Spinal cord (tissue), 10 donors: Measurements from ENCODE around the gene GMDS. TPM values are rescaled to one million over a fixed set of nuclear protein-coding genes. Genes with fewer than 3 reads are reported as not detected.

ENCODE experiments used
- DNase-seq, 6 donors: peaks; one replicate each; pipeline versions ENCODE4 v3.0.0 to v3.0.0-alpha.2; 2013 to 2015; ENCODE audit warnings: low spot score in 6 of 6, low read depth in 4 of 6
- H3K27ac ChIP-seq: one replicate; pipeline ENCODE4 v1.5.1; 2013; ENCODE audit warnings: low read depth, low read length, control low read depth
- H3K27me3 ChIP-seq: one replicate; pipeline ENCODE4 v1.6.1; 2013; ENCODE audit warnings: low read length; ENCODE audit not compliant: control insufficient read depth, insufficient read depth
- H3K36me3 ChIP-seq: one replicate; pipeline ENCODE4 v1.6.1; 2013; ENCODE audit warnings: low read length; ENCODE audit not compliant: control insufficient read depth, insufficient read depth
- H3K4me1 ChIP-seq: one replicate; pipeline ENCODE4 v1.6.1; 2013; ENCODE audit warnings: low read length; ENCODE audit not compliant: control insufficient read depth, insufficient read depth
- H3K4me3 ChIP-seq: one replicate; pipeline ENCODE4 v1.5.1; 2013; ENCODE audit warnings: low read depth, low read length, control low read depth
- H3K9me3 ChIP-seq: one replicate; pipeline ENCODE4 v1.6.1; 2013; ENCODE audit warnings: low read length; ENCODE audit not compliant: control insufficient read depth, insufficient read depth
- WGBS: methylation state at CpG from one replicate; pipeline ENCODE4 v1.1.5; 2013; ENCODE audit warnings: missing lambda C conversion rate; ENCODE audit not compliant: insufficient coverage; 5-methylcytosine and 5-hydroxymethylcytosine counted together
- polyA plus RNA-seq, 2 donors: library from polyadenylated mRNA; unstranded; fragments of 120-200 nt; gene quantifications; one replicate each; pipeline ENCODE4 v1.2.1, GENCODE V29; 2013; ENCODE audit not compliant: insufficient read length in 2 of 2
- total RNA-seq, 2 donors: library from RNA; depleted of rRNA in 1 of 2; stranded (reverse); fragments of 120-200 nt in 1 of 2; fragments of >200 nt in 1 of 2; gene quantifications; one replicate each; pipeline versions ENCODE4 v1.2.3 to v1.2.4, GENCODE V29; 2013 to 2014
- donor health status: healthy.

Gene GMDS
- total and polyA plus RNA-seq, 4 donors, result 35.3 to 87.4 (median 49.6) TPM

DNA sequence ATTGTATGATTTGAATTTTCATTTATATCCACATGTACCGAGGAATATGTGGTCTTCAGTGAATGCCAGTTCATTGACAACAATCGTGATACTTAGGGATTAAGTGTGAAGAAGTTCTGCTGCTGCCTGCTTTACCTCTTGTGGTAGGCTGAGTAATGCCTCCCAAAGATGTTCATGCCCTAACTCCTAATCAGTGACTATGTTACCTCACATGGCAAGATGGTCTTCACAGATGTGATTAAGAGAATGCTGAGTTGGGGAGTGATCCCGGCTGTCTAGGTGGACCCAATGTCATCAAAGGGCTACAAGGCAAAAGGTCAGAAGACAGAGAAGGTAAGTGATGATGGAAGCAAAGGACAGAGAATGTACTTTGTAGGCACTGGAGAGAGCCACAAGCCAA is 454.7 kb downstream of the GMDS start:
- Histone ChIP-seq H3K4me3 (no peak overlapping the region), H3K27me3 (peaks cover 3% of the 10 kb centered on the region), H3K4me1 (no peaks in the 10 kb centered on the region), H3K27ac (no peak overlapping the region), H3K36me3 (no peaks in the 10 kb centered on the region), H3K9me3 (no peaks in the 10 kb centered on the region)
- DNase-seq, result no peak
- WGBS, result 88% methylated on average over 1 of the region's 3 CpGs

- H3K36me3 ChIP-seq, result no peaks in the 10 kb centered on the region
- H3K27ac ChIP-seq, result no peak overlapping the region
- H3K4me1 ChIP-seq, result no peaks in the 10 kb centered on the region
- no peaks in the 10 kb centered on the region for H3K9me3 ChIP-seq
- no peaks in the 10 kb centered on the region for H3K27me3 ChIP-seq
- no peak overlapping the region for H3K4me3 ChIP-seq
- DNase-seq, result no peak
- WGBS, result 94% methylated on average over 3 of the region's 4 CpGs
Measured at GRCh38 chr6:1789092-1789491, 456.3 kb downstream of the GMDS start.

- H3K4me1 ChIP-seq, result no peaks in the 10 kb centered on the region
- H3K4me3 ChIP-seq, result no peak overlapping the region
- no peaks in the 10 kb centered on the region for H3K36me3 ChIP-seq
- no peaks in the 10 kb centered on the region for H3K9me3 ChIP-seq
- 86% methylated on average over 8 of the region's 8 CpGs for WGBS
- no peak for DNase-seq
- H3K27me3 ChIP-seq, result no peaks in the 10 kb centered on the region
- H3K27ac ChIP-seq, result peak overlapping the region; percentile 19
Measured at GRCh38 chr6:1787894-1788293, 457.5 kb downstream of the GMDS start.

DNA sequence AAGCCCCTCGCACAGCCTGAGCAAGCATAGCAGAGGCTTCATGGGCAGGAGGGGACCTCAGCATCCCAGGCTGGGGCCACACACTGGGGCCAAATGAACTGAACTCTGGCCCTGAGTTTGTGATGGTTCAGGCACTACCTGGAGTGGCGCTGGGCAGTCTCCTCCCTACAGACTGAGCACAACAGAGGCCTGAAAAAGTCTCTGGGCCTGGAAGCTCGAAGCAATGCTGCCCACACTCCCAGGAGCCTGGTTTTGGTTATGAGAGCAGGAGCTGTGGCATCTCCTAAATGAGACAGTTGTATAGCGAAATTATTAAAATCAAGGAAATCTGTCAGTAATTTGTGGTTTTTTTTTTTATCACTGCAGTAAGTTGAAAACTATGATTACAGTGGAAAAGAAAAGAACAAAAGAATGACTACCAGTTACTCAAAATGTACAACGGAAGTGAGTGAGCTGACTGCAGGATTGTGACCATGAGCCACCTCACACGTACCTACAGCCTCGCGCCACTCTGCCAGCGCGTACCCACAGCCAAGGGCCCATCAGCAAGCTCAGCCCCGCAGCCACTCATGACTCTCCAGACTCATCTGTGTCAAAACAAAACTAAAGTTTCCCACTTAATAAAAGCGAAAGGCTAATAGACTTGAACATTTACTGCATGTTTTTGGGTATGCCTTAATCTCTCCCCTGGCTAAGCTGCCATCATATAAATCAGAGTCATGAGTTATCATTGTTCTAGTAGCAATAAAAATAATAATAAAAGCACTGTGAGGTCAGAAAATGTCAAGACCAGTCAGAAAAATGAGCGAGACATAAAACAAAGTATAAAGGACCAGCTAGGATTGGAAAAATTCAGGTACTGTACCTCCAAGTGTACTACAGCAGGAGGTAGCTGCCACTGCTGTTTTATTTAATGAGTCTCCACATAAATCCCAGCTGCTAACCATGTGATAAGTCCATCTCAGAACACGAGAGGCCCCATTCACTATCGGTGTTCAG is 458.7 kb downstream of the GMDS start:
- Histone ChIP-seq H3K36me3 (no peaks in the 10 kb centered on the region), H3K9me3 (no peaks in the 10 kb centered on the region), H3K4me1 (no peaks in the 10 kb centered on the region), H3K4me3 (no peak overlapping the region), H3K27ac (no peak overlapping the region), H3K27me3 (no peaks in the 10 kb centered on the region)
- 91% methylated on average over 8 of the region's 15 CpGs for WGBS
- DNase-seq, result peak in 1 of 6 donors; percentile 65

DNA sequence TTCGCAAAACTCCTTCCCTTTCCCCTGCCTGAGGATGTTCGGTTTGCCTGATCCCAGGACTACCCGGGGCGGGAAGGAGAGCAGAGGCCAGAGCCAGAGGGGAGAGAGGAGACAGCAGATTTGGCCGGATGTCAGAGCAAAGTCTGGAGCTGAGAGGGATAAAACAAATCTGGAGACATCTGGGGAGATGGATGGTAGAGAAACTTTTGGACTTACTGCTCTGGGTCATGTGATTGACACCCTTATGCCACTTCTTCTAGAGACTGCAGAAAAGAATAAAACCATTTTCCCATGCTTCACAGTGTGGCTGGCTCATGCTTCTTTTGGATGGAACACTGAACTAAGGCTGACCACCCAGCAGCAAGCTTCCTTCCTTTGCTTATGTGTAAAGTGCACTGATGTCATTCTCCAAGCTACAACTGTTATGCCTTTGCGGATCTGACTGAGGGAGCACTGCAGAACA is 461.0 kb downstream of the GMDS start:
- peak in 1 of 6 donors; percentile 43 for DNase-seq
- Histone ChIP-seq H3K4me3 (no peak overlapping the region), H3K36me3 (no peaks in the 10 kb centered on the region), H3K9me3 (no peaks in the 10 kb centered on the region), H3K4me1 (peaks cover 5% of the 10 kb centered on the region), H3K27me3 (no peaks in the 10 kb centered on the region), H3K27ac (peak overlapping the region; percentile 53)
- WGBS, result 67% methylated on average over 4 of the region's 6 CpGs

DNA sequence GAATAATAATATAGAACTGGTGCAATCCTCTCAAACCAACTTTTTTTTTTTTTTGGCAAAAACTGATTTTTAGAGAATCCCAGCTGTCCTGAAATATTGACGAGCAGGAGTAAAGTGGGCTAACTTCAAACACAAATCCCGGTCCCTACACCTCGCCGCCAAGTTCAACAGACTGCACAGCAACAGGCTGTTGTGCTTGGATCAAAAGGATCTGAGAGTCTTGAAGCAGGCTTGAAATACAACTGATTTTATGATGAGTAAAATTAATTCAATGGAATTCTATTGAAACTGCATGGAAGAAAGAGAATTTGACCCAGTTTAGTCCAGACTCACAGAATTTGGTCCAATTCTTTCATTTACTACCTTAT is 463.6 kb downstream of the GMDS start:
- Histone ChIP-seq H3K9me3 (no peaks in the 10 kb centered on the region), H3K4me3 (no peak overlapping the region), H3K36me3 (no peaks in the 10 kb centered on the region), H3K27ac (peak overlapping the region; percentile 79), H3K4me1 (peaks cover 15% of the 10 kb centered on the region), H3K27me3 (no peaks in the 10 kb centered on the region)
- 100% methylated on average over 2 of the region's 4 CpGs for WGBS
- DNase-seq, result peak in 1 of 6 donors; percentile 74

DNA sequence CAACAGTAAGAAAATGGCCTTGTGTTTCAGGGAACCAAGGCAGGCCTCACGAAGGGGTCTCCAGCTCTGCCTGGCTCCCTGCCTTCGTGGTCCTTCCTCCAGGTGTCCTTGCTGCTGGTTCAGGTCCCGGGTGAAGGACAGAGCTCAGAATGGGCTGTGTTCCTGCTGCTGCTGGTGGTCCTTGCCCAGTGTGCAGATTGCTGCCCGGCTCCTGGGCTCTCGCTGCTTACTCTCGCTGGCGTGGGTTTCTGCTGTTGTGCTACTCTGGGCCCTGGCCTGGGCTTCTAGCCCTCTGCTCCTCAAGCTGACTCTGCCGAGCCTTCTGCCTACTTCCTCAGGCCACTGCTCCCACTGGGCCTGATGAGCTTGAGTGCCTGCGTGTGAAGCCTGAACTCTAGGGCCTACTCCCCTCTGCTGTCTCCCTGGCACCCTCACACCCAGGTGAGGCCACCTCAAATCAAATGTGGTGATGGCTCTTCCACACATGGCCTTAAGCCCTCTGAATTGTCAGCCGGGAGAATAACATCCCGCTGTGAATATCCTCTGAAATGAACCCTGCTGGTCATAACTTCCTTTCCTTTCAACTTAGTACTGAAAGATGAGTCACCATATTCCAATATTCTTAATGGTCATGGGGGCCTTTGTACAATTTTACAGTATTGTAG is 464.1 kb downstream of the GMDS start:
- H3K4me1 ChIP-seq, result peaks cover 15% of the 10 kb centered on the region
- no peaks in the 10 kb centered on the region for H3K27me3 ChIP-seq
- DNase-seq, result peak in 1 of 6 donors; percentile 34
- no peaks in the 10 kb centered on the region for H3K9me3 ChIP-seq
- no peaks in the 10 kb centered on the region for H3K36me3 ChIP-seq
- WGBS, result 87% methylated on average over 9 of the region's 11 CpGs
- no peak overlapping the region for H3K4me3 ChIP-seq
- H3K27ac ChIP-seq, result peak overlapping the region; percentile 79

- Histone ChIP-seq H3K4me1 (peaks cover 15% of the 10 kb centered on the region), H3K27me3 (no peaks in the 10 kb centered on the region), H3K27ac (peak overlapping the region; percentile 79), H3K4me3 (no peak overlapping the region), H3K36me3 (no peaks in the 10 kb centered on the region), H3K9me3 (no peaks in the 10 kb centered on the region)
- WGBS, result 91% methylated on average over 10 of the region's 13 CpGs
- DNase-seq, result no peak
Measured at GRCh38 chr6:1780251-1780867, 465.0 kb downstream of the GMDS start.

GRCh38 chr6:1778686-1779235 is 466.6 kb downstream of the GMDS start:
- no peak overlapping the region for H3K4me3 ChIP-seq
- 57% methylated on average over 8 of the region's 10 CpGs for WGBS
- peaks cover 15% of the 10 kb centered on the region for H3K4me1 ChIP-seq
- no peaks in the 10 kb centered on the region for H3K27me3 ChIP-seq
- DNase-seq, result peak in 1 of 6 donors; percentile 54
- no peaks in the 10 kb centered on the region for H3K36me3 ChIP-seq
- peak overlapping the region; percentile 89 for H3K27ac ChIP-seq
- H3K9me3 ChIP-seq, result no peaks in the 10 kb centered on the region
